ENCODE measurements around the gene TMEM132D. TPM values are rescaled to one million over a fixed set of nuclear protein-coding genes. Genes with fewer than 3 reads are reported as not detected.

Gene TMEM132D
- total RNA-seq, 1 experiment from 2014 or later = 1.4 TPM

DNA sequence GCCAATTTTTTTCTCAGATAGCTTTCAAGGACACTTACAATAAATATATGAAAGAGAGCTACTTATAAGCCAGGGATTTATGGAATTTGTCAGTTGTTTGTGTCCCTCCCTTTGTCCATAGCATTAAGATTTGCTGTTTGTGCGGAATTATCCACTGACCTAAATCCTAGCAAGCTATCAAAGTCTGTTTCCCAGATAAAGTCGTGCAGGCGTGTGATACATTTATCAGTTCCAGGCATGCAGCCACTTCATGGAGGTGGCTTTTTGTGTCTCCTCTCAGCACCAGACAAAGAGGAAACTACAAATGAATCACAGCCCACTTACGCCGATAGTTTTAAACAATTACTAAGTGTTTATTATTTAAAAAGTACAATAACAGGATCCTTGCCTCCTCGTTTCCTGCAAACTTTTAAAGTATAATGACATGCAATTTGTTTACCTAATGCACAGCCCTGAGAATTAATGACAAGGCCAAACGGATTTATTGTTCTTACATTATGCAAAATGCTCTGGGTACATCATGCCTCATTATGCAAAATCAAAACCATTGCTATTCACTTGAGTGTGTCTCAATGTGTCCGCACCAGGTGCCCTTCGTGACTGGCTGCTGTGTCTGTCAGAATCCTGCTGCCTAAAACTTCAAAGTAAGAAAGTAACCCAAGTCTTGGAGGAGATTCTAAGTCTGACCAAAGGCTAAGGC lies 627.3 kb downstream of the TMEM132D start:
- Mint-ChIP-seq H3K36me3 (peaks cover 76% of the 10 kb centered on the region), H3K27me3 (ENCODE audit: low read depth) (peaks cover 11% of the 10 kb centered on the region), H3K4me3 (no peak overlapping the region), H3K27ac (no peak overlapping the region), H3K4me1 (no peaks in the 10 kb centered on the region), H3K9me3 (peaks cover 77% of the 10 kb centered on the region)
- ChIA-PET POLR2A (no interaction called here), CTCF (no interaction called here)
- DNase-seq (ENCODE audit: low spot score) (no peak), ATAC-seq (no peak)
- no peak for TF ChIP-seq OVOL2 (CRISPR knock-in tag; IDR thresholded peaks at IDR 0.05; ENCODE audit: borderline replicate concordance)
- TF ChIP-seq ZNF219 (CRISPR knock-in tag; IDR thresholded peaks at IDR 0.05; ENCODE audit: borderline replicate concordance) = no peak
- TF ChIP-seq RELA (CRISPR knock-in tag; IDR thresholded peaks at IDR 0.05; ENCODE audit: borderline replicate concordance) = no peak
- no peak for TF ChIP-seq FOXP4 (CRISPR knock-in tag; IDR thresholded peaks at IDR 0.05)
- TF ChIP-seq ATF1 (CRISPR knock-in tag; IDR thresholded peaks at IDR 0.05) = no peak
- TF ChIP-seq ZNF416 (CRISPR knock-in tag; IDR thresholded peaks at IDR 0.05) = no peak
- no peak for TF ChIP-seq TP53 (CRISPR knock-in tag; IDR thresholded peaks at IDR 0.05)

GRCh38 chr12:129269756-129270495 lies 633.9 kb downstream of the TMEM132D start:
- POLR2A ChIA-PET = no interaction called here
- Mint-ChIP-seq H3K9me3 (peaks cover 75% of the 10 kb centered on the region), H3K4me1 (no peaks in the 10 kb centered on the region), H3K27me3 (ENCODE audit: low read depth) (peaks cover 8% of the 10 kb centered on the region), H3K4me3 (no peak overlapping the region), H3K27ac (no peak overlapping the region), H3K36me3 (peaks cover 75% of the 10 kb centered on the region)
- DNase-seq (ENCODE audit: low spot score) (no peak), ATAC-seq (no peak)
- CTCF ChIA-PET = no interaction called here
- no peak for TF ChIP-seq KAT7 (CRISPR knock-in tag; IDR thresholded peaks at IDR 0.05; ENCODE audit: borderline replicate concordance)
- TF ChIP-seq CDX4 (CRISPR knock-in tag; IDR thresholded peaks at IDR 0.05; ENCODE audit: borderline replicate concordance) = no peak
- TF ChIP-seq, protein P1, sequence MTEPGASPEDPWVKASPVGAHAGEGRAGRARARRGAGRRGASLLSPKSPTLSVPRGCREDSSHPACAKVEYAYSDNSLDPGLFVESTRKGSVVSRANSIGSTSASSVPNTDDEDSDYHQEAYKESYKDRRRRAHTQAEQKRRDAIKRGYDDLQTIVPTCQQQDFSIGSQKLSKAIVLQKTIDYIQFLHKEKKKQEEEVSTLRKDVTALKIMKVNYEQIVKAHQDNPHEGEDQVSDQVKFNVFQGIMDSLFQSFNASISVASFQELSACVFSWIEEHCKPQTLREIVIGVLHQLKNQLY (CRISPR knock-in tag; IDR thresholded peaks at IDR 0.05) = no peak
- TF ChIP-seq PRRX2 (CRISPR knock-in tag; IDR thresholded peaks at IDR 0.05) = no peak
- TF ChIP-seq NFATC4 (CRISPR knock-in tag; IDR thresholded peaks at IDR 0.05) = no peak
- no peak for TF ChIP-seq ZNF416 (CRISPR knock-in tag; IDR thresholded peaks at IDR 0.05)
- TF ChIP-seq PREB (CRISPR knock-in tag; IDR thresholded peaks at IDR 0.05; ENCODE audit: borderline replicate concordance) = no peak
- no peak for TF ChIP-seq NR1H2 (CRISPR knock-in tag; IDR thresholded peaks at IDR 0.05)
- TF ChIP-seq, protein P2, sequence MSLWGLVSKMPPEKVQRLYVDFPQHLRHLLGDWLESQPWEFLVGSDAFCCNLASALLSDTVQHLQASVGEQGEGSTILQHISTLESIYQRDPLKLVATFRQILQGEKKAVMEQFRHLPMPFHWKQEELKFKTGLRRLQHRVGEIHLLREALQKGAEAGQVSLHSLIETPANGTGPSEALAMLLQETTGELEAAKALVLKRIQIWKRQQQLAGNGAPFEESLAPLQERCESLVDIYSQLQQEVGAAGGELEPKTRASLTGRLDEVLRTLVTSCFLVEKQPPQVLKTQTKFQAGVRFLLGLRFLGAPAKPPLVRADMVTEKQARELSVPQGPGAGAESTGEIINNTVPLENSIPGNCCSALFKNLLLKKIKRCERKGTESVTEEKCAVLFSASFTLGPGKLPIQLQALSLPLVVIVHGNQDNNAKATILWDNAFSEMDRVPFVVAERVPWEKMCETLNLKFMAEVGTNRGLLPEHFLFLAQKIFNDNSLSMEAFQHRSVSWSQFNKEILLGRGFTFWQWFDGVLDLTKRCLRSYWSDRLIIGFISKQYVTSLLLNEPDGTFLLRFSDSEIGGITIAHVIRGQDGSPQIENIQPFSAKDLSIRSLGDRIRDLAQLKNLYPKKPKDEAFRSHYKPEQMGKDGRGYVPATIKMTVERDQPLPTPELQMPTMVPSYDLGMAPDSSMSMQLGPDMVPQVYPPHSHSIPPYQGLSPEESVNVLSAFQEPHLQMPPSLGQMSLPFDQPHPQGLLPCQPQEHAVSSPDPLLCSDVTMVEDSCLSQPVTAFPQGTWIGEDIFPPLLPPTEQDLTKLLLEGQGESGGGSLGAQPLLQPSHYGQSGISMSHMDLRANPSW (CRISPR knock-in tag; conservative IDR thresholded peaks at IDR 0.05; ENCODE audit: low read depth) = no peak
- no peak for TF ChIP-seq ARID4B (CRISPR knock-in tag; IDR thresholded peaks at IDR 0.05; ENCODE audit: borderline replicate concordance)
- TF ChIP-seq SOX15 (CRISPR knock-in tag; IDR thresholded peaks at IDR 0.05) = no peak
- no peak for TF ChIP-seq NR3C1 (CRISPR knock-in tag; conservative IDR thresholded peaks at IDR 0.05; ENCODE audit: low read depth)
- TF ChIP-seq ZNF121 (CRISPR knock-in tag; IDR thresholded peaks at IDR 0.05) = no peak

All from WTC11 (cell line).